ENCODE data around the gene SULT6B1.
"Not testable (repeated sequence)": the region's sequence is repeated elsewhere in the genome, so short reads cannot be mapped to it uniquely, and the experiment has no call there.

SULT6B1 gene, protein sequence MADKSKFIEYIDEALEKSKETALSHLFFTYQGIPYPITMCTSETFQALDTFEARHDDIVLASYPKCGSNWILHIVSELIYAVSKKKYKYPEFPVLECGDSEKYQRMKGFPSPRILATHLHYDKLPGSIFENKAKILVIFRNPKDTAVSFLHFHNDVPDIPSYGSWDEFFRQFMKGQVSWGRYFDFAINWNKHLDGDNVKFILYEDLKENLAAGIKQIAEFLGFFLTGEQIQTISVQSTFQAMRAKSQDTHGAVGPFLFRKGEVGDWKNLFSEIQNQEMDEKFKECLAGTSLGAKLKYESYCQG

DNA sequence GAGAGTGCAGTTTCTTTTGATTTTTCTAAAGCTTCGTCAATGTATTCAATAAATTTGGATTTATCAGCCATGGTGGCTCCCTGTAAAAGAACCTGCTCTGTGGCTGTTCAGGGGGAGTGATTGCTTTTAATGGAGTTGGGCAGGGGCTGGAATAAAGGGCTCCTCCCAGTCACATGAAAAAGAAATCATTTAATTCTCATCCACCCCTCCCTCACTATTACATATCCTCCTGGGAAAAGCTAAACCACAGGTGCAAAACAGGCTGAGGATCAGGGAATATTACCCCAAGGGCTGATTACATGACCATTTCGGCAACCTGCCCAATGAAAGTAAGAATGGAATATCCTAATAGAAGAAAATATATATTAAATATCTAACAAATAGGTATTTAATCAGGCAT lies at the start of gene SULT6B1:
TSS of gene SULT6B1 (minus strand) at position 101 of the 400 bp plus-strand sequence. CDS start at position 71, 30 bp downstream.
- no peak for DNase-seq

DNA sequence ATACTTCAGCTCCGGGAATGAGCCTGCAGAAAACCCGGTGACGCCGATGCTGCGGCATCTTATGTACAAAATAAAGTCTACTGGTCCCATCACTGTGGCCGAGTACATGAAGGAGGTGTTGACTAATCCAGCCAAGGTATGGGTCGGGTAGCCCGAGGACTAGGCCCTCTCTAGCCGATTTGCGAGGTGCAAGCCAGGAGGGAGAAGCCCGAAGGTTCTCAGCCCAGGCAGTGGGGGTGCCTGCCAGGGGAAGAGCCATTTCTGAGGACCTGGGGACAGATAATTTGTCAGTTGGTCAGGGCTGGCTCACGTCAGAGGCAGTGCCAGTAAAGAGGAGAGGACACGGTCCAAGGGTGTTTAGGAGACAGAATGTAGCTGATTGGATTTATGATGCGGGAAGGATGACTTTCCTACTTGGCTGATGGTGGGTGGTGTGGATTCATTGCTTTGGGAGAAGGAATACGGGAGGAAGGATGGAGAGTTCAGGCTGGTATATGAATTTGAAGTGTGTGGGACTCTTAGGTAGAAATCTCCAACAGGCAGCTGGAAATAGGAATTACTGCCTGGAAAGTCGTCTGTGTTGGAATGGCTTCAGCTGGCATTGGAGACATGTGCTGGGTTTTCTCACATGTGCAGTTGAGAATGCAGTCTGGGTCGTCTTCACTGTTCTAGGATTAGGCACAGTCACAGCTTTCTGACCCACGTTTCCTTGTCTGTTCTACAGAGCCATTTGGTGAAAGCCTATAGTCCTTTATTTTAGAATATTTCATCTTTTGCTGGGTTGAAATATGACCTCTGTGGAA lies 43.9 kb upstream of the SULT6B1 start:
- DNase-seq, result no peak

DNA sequence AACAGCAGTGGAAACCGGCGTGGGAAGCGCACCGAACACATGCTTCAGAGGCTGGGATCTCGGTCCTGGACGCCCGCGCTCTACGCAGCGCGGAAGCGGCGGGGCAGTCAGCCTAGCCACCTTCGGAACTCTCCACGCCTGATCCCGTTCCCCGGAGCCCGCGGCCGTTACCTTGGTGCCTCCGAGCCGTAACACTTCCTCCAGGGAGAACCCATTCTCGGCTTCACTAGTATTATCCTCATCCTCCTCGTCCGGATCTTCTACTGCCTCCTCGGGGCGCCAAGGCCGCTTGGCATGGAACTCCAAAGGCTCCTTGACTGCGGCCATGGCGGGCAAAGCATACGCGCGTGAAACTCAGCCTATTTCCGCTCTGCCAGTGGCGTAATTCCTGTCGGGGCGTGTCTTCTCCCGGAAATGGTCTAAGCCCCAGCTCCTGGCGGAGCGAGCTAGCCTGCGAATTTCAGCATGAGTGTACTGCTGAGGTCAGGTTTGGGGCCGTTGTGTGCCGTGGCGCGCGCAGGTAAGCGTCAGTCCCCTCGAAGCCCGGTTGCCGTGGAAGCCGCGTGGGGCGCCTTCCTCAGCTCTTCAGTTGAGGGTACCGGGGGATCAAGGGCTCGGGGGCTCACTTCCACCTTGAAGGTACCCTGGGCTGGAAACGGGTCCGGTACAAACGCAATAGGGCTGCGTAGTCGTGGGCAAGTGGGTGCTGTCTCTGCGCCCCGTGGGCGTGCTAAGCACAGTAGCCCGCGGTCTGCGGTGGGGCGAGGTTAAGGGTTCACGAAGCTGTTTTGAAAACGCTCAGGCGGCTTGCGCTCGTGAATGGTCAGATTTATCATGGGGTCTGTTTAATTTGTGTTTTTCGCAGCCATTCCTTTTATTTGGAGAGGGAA lies 43.0 kb upstream of the SULT6B1 start, which contains the start of the genes CEBPZ and NDUFAF7:
TSS of gene CEBPZ (minus strand) at position 356 of the 890 bp plus-strand sequence. CDS start at position 327, 29 bp downstream.
TSS of gene NDUFAF7 (plus strand) at position 418 of the 890 bp plus-strand sequence. CDS start at position 466, 48 bp downstream.
- peak; percentile 91 to 93 for DNase-seq

DNA sequence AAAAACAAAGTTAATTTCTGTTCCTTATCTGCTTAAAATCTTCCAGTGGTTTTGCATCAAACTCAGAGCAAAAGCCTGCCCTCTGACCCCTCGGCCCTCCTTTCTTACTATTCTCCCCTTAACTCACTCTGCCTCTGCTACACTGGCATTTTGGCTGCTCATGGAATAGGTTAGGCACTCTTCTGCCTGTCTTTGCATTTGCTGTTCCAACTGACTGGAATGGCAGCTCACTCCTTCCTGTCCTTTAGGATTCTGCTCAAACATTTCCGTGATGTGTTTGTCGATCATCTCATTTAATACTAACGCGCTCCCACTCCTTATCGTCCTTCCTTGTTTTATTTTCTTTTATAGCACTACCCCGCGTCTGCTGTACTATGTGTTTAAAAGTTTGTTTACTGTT lies 42.1 kb upstream of the SULT6B1 start:
- peak in 1 of 2 experiments; percentile 21 for DNase-seq

DNA sequence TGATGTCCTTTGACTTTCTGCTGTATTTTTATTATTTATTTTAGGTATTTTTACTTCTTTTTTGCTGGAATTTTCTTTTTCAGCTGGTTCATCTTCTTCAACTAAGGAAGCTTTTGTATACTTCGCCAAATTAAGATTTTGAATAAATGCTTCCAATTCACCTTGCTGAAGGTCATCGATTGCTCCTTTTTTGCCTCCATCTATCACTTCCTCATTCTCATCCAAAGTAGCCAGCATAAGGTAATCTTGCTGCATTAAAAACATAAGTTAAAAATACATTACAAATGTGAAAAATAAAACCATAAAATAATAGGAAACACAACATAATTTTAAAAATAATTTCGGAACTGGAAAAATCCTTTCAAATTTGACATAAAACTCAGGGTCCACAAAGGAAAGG lies 40.3 kb upstream of the SULT6B1 start:
- no peak for DNase-seq

DNA sequence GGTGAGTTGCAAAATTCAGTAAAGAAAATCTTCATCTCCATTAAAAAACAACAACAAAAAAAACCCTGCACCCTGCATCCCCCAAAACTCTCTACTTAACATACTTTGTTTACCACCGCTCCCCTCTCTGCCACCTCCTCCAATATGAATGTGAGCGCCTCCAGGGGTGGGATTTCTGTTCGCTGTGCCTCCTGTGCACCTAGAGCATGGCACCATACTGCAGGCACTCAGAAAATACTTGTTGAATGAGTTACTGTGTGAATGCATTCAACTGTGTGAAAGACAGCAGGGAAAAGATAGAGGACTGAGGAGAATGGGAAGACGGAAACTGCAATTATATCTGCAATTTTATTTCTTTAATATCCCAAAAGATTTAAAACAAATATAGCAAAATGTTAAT lies 38.4 kb upstream of the SULT6B1 start:
- no peak for DNase-seq

DNA sequence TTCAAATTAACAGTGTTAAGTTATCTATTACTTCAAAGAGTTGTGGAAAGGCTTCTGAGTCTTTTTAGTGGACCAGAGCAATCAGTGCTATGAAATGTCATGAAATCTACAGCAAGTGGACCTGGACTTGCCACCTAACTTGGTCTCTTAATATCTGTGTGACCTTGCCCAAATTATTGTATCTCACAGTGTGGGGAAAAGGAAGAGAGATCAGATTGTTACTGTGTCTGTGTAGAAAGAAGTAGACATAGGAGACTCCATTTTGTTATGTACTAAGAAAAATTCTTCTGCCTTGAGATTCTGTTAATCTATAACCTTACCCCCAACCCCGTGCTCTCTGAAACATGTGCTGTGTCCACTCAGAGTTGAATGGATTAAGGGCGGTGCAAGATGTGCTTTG lies 36.7 kb upstream of the SULT6B1 start:
- not testable (repeated sequence) for DNase-seq

DNA sequence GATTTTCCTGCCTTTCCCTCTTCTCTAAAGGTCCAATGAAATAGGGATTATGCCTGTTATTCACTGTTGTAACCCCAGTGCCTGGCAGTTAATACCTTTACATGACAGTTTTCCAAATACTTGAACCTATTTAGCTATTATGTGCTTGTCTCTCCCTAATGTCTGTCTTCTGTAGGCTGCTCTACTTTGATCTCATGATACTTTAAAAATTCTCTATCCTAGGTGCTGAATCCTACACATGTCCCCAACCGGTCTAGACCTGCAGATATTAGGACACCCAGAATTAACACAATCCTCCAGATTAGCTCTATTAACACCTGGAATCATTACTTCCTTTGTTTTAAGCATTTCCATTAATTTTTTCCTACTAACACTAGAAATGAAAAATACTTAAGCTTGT lies 35.6 kb upstream of the SULT6B1 start:
- peak in 1 of 2 experiments; percentile 40 for DNase-seq

DNA sequence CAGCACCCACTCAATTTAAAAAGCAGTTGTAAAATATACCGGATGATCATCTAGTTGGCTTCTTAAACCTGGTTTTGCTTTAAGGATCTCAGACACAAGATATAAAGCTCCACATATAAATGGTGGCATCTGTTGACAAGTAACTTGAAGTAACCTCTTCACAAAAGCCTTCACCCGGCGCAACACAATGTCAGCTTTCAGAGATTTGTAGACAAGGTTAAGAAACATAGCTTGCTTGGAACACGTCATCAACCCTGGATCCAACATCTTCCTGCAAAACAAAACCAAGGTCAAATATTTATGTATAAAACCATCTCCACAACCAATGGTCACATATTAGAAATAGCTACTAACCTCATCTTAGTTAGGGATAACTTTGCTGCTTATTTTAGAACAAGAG lies 34.7 kb upstream of the SULT6B1 start:
- no peak for DNase-seq

DNA sequence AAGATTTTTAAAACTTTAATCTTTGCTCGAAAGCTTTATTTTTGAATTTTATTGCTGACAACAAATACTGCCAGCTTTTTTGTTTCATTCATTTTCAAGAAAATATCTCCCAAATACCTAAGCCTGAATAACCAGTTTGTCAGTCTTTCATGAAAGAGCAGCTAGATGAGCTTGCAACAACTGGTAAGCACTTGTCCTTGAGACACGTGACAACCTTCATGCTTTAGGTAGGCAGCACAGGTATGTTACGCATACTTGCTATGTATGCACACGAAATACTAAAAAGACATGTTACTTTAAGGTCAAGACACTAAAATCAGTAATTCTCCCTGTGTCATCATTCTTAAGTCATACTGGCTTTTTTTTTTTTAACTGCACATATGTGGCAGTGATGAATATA lies 30.6 kb upstream of the SULT6B1 start:
- no peak for DNase-seq

DNA sequence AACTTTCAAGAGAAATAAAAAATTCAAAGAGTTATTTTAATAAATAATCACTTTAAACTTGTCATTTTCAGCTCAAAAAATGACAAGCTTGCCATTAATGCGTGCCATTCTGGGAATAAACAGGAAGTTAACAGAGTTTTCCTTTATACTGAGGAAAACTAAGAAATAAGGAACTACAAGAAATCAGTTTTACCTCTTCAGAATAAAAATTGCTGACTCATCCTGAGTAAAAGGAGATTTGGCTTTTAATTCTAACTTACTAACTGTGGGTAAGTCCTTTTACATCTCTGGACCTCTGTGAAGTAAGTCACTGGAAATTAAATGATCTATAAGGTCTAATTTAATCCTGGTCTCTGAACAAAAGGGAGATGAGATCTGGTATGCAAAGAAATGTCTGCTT lies 26.8 kb upstream of the SULT6B1 start:
- DNase-seq, result peak; percentile 21 to 28

DNA sequence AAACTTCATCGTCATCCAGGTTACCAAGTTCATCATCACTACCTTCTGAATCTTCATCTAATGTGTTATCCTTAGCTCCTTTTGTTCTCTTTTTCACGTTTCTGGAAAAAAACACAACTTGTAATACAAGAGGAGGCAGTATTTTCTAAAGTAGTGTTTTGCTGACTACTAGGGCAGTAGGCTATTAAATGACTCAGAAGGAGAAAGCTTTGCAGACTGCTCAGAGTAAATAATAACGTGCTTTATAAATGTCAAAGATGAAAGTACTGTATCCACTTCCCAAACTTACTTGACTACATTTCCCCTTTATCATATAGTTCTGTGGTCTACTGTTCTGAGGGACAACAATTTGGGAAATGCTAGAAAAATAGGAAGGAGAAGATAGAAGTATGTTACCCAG lies 23.5 kb upstream of the SULT6B1 start:
- DNase-seq, result no peak

DNA sequence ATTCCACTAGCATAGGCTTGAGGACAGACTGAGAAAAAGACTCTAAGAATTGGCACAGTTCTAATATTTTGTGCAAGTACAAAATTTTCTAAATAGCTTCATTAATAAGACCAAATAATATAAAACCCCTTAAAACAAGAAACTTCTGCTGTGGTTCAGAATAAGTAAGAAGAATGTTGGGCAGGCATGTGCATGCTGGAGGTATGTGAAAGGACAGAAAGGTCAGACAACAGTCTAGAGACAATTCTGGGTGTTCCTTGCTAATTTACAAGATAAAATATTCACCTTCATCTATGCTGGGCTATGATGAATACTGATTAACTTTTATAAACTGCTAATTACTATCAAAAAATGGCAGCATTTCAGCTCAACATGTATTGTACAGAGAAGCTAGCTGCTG lies 22.7 kb upstream of the SULT6B1 start:
- no peak for DNase-seq

DNA sequence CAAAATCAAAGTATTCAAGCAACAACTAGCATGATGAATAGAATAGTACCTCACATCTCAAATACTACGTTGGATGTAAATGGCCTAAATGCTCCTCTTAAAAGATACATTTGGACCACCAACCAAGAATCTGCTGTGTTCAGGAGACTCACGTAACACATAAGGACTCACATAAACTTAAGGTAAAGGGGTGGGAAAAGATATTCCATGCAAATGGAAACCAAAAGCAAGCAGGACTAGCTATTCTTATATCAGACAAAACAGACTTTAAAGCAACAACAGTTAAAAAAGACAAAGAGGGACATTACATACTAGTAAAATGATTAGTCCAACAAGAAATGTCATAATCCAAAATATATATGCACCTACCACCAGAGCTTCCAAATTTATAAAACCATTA lies 18.3 kb upstream of the SULT6B1 start:
- not testable (repeated sequence) for DNase-seq

DNA sequence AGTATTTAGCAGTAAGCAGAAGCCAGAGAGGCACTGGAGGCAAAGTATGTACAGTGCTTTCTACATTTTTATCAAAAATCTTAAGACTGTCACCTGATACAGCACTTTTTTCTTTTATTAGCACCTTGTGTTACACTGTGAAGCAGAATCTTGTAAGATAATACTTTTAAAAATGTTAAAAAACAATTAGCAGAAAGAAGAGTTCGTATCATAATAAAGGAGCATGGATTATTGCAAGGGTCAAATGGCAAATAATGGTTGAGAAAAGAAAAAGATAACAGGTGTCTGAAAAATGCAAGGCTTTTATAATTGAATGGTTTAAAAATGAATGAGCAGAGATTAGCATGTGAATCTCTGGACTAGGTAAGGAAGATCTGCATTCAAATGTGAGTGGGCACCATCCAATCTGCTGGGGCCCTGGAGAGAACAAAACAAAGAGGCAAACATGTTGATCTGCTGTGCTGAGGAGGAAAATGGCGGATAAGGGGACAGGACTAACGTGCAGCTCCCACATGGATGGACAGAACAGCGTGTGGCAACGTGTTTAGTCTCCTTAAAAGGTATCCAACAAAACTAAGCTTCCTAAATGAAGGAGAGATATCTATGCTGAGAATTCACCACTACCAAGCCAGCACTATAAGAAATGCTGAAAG lies 17.3 kb upstream of the SULT6B1 start:
- DNase-seq, result no peak

DNA sequence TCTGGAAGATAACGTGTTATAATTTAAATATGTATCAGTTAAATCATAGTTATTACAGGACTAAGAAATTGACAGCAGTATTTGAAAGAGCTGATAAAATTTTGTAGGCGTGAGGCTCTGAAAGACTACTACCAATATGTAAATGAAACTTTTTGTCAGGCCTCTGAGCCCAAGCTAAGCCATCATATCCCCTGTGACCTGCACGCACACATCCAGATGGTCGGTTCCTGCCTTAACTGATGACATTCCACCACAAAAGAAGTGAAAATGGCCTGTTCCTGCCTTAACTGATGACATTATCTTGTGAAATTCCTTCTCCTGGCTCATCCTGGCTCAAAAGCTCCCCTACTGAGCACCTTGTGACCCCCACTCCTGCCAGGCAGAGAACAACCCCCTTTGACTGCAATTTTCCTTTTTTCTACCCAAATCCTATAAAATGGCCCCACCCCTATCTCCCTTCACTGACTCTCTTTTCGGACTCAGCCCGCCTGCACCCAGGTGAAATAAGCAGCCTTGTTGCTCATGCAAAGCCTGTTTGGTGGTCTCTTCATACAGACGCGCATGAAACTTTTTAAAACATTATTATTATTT lies 16.7 kb upstream of the SULT6B1 start:
- DNase-seq, result not testable (repeated sequence)

DNA sequence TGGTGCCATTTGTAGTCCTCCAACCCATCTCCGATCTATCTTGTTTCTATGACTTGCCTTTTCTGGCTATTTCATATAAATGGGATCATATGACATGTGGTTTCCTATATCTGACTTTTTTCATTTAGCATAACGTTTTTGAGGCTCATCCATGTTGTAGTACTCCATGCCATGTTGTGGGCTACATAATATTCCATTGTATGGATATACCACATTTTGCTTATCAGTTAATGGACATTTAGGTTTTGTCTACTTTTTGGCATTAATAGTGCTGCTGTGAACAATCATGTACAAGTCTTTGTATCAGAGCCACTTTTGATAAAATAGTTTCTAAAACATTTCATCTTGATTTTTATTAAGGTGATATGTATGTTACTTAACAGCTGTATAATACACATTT lies 15.2 kb upstream of the SULT6B1 start:
- no peak for DNase-seq

DNA sequence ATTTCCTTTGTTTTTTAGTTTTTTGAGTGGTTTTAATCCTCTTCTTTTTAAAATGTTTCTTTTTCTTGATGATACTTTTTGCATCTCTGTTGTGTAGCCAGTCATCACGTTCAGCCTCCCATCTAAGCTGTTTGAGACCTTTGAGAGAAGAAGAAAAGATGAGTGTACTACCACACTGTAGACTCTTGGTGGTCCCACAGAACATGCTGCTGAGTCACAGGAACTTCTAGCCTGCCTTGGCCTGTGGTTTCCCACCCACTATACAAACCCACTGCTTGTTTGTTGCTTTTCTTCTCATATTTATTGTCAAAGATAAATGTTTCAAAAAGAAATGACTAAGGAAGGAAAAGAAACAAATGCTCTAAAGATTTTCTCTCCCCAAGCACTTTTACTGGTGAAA lies 13.3 kb upstream of the SULT6B1 start:
- peak; percentile 10 to 22 for DNase-seq

DNA sequence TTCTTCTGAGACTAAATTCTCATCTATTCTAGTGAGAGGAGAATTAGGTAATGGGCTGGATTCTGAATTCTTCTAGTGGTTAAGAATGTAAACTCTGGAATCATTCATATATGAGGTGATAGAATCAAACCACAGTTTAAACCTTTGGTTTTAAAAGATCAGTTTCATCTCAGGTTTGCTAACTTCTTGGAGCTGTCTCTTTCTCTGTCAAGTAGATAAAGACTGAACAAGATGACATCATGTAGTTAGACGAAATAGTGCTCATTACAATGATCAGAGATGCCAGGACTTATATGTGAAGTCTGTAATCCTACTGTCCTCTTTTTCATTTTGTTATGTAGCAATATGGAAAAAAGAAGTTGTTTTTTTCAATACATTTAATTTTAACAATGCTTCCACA lies 12.7 kb upstream of the SULT6B1 start:
- DNase-seq, result no peak

DNA sequence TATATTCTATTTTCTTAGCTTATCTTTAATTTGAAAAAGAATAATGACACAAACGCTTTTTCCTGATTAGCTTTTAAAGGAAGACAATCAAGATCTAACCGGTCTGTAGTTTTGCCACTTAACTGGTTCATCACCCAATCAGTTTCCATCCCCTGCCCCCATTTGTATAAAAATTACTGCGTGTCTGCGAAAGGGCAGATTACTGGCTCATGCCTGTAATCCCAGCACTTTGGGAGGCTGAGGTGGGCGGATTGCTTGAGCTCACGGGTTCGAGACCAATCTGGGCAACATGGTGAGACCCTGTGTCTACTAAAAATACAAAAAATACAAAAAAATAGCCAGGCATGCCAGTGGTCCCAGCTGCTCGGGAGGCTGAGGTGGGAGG lies 10.2 kb upstream of the SULT6B1 start:
- no peak for DNase-seq

DNA sequence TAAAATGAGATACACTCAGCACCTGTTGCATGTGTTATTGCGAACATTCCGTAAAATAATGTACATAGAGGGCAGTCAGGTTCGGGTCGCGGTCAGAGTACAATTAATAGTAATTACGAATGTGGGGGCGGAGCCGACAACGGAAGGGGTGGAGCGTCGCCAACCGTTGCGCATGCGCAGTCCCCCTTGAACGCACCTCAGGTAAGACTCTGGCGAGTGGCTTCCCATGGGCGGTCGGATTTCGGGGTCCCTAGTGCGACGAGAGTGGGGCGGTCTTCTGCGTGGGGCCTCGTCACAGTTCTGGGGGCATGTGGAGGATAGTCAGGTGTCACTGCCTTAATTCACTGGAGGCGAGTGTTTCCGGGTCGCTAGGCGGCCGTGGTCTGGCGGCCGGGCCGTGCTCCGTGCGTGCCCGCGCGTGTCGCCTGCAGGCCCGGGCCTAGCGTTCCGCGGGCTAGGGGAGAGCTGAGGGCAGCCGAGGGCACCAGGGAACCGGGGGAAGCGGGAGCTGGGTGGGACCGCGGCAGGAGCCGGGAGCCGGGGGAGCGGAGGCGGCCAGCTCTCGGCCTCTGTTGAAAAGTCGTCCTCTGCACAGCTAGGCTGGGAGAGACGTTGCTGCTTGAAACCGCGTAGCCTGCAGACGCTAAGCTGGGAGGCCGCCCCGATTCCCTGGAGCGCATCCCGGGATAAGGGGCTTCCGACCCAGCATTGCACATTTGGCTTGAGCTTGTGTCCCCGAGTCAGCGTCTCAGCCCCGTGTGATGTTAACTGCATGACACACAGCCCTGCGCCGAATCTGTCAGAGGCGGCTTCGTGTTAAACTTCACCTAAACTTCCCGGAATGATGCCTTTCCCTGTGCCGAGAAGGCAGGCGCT lies 8.1 kb upstream of the SULT6B1 start, which contains the start of gene CEBPZOS:
TSS of gene CEBPZOS (plus strand) at position 177 of the 876 bp plus-strand sequence. CDS start 3,209 bp downstream, outside the sequence.
- peak; percentile 76 to 81 for DNase-seq

Data from Kasumi-1 (cell line).